Naive B cell (primary cell): ENCODE data around the gene CTNND2. TPM values are rescaled to one million over a fixed set of nuclear protein-coding genes. Genes with fewer than 3 reads are reported as not detected.
A peak's percentile ranks its signal among the peaks of the same experiment; 100 is the strongest.

Experiments
- ATAC-seq, 2 donors: fragments of 150-1000 bp; cut with Tn5 transposase; 2 replicates each; pipeline ENCODE4 v1.10.0; 2021; ENCODE audit warnings: low read depth in 2 of 2, mild to moderate bottlenecking in 2 of 2, moderate library complexity in 2 of 2
- DNase-seq: peaks from one replicate; pipeline ENCODE4 v3.0.0; 2022
- H3K27ac Mint-ChIP-seq, 6 donors: one replicate each; pipeline ENCODE4 v1.8.0; 2020 to 2022; ENCODE audit warnings: mild to moderate bottlenecking in 6 of 6, mixed read lengths in 6 of 6, moderate library complexity in 5 of 6, inconsistent platforms in 2 of 6
- H3K27me3 Mint-ChIP-seq, 3 donors: one replicate each; pipeline ENCODE4 v1.8.0; 2021 to 2022; ENCODE audit warnings: mixed read lengths in 3 of 3, mild to moderate bottlenecking in 1 of 3
- H3K36me3 Mint-ChIP-seq, 2 donors: one replicate each; pipeline ENCODE4 v1.8.0; 2020 to 2022; ENCODE audit warnings: mixed read lengths in 2 of 2, inconsistent platforms in 1 of 2, mild to moderate bottlenecking in 1 of 2
- H3K4me1 Mint-ChIP-seq, 3 donors: one replicate each; pipeline ENCODE4 v1.8.0; 2020 to 2022; ENCODE audit warnings: mixed read lengths in 3 of 3, inconsistent platforms in 1 of 3, mild to moderate bottlenecking in 1 of 3, moderate library complexity in 1 of 3
- H3K4me3 Mint-ChIP-seq, 8 donors: one replicate each; pipeline ENCODE4 v1.8.0; 2020 to 2022; ENCODE audit warnings: mild to moderate bottlenecking in 8 of 8, mixed read lengths in 8 of 8, moderate library complexity in 8 of 8, inconsistent platforms in 2 of 8
- H3K9me3 Mint-ChIP-seq, 7 donors: one replicate each; pipeline ENCODE4 v1.8.0; 2020 to 2022; ENCODE audit warnings: mixed read lengths in 7 of 7, mild to moderate bottlenecking in 5 of 7, inconsistent platforms in 2 of 7, moderate library complexity in 1 of 7
- polyA plus RNA-seq, 6 donors: library from polyadenylated mRNA; unstranded; fragments of 300-500 nt; fragmentation: Illumina TruSeq; gene quantifications; one replicate each; pipeline ENCODE4 v1.2.3, GENCODE V29; 2021; ENCODE audit warnings: low read depth in 6 of 6

CTNND2 gene
- polyA plus RNA-seq, 6 donors from 2014 or later: not detected

DNA sequence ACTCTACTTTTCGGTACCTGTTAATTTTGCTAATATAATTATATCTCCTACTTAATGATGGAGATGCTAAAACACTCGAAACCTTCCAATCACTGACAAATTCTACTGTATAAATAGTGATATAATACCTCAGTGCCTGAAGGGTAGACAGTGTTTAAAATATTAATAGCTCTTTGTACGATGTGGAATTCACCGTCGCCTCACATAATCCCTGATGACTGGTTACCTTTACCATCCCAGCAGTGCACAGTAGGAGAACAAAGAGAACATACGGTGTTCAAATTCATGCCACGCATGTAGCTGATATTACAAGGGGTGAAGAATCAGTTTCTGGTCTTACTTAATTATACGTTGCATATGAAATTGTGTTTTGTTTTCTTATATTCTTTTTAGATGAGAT, 506.7 kb downstream of the CTNND2 start:
- Mint-ChIP-seq H3K27me3 (peaks cover 0 to 4% (median 0%) of the 10 kb centered on the region in 3 donors), H3K4me1 (no peaks in the 10 kb centered on the region), H3K36me3 (no peaks in the 10 kb centered on the region), H3K9me3 (no peaks in the 10 kb centered on the region), H3K27ac (no peak overlapping the region), H3K4me3 (no peak overlapping the region)
- ATAC-seq (no peak), DNase-seq (no peak)

DNA sequence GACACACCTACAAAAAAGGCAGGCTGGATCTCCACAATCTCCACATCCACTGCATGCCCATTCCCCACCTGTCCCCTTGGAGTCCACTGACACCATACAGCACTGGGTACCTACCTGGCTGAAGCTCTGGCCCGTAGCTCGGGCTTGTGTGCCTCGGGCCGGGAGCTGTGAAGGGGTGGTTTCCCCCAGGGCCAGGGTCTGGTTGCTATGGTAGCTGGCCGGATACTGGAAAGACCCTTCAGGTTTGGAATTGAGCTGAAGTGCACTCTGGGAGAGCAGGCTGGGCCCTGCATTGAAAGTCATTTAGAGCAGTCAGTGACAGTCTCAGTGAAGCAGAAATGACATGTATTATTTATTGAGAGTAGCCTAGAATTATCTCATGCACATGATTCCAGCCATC, 507.3 kb downstream of the CTNND2 start:
- DNase-seq (no peak), ATAC-seq (no peak)
- Mint-ChIP-seq H3K4me3 (no peak overlapping the region), H3K27me3 (peaks cover 0 to 4% (median 0%) of the 10 kb centered on the region in 3 donors), H3K4me1 (no peaks in the 10 kb centered on the region), H3K27ac (no peak overlapping the region), H3K9me3 (no peaks in the 10 kb centered on the region), H3K36me3 (no peaks in the 10 kb centered on the region)

DNA sequence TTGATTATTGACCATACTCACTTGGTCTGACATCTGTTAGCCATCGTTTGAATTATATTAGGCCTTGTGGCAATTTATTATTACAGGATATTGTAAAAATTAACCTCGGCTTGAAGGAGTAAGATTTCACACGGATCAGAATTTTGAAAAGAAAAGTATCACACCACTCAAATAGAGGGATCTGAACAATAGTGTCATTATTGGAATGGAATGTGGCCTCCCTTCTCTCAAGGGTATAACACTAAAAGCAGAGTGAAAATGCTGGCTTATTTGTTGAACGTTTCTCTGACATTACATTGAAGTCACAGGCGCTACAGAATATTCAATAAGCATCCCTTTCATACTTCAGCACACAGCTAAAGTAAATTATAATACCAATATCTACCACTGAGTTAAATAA, 509.3 kb downstream of the CTNND2 start:
- ATAC-seq (no peak), DNase-seq (no peak)
- Mint-ChIP-seq H3K27me3 (peaks cover 0 to 9% (median 9%) of the 10 kb centered on the region in 3 donors), H3K9me3 (no peaks in the 10 kb centered on the region), H3K4me1 (no peaks in the 10 kb centered on the region), H3K4me3 (no peak overlapping the region), H3K36me3 (no peaks in the 10 kb centered on the region), H3K27ac (no peak overlapping the region)

DNA sequence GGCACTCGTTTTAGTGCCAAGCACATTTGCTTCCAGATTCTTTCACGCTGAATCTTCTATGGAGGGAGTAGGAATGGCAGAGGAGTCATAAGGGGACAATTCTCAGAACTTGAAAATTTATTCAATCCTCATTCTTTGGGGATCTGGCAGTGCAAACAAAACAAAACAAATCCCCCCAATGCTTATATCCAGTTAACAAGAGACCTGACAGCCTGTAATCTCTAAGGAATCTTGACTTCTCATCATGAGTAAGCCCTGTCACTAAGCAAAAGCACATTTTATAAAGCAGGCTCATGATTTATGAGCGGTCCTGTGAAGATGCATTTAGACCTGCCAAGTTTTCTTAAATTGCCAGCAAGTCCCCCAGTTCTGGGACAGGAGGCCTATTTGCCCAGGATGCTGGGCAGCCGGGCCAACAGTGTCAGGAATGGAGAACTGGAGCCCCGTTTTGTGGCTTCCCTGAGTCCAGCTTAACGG, 513.9 kb downstream of the CTNND2 start:
- Mint-ChIP-seq H3K27me3 (peaks cover 11 to 35% (median 26%) of the 10 kb centered on the region in 3 donors), H3K36me3 (no peaks in the 10 kb centered on the region), H3K4me3 (no peak overlapping the region), H3K4me1 (peaks cover 0 to 7% (median 0%) of the 10 kb centered on the region in 3 donors), H3K27ac (no peak overlapping the region), H3K9me3 (peaks cover 0 to 4% (median 0%) of the 10 kb centered on the region in 7 donors)
- DNase-seq (no peak), ATAC-seq (no peak)

DNA sequence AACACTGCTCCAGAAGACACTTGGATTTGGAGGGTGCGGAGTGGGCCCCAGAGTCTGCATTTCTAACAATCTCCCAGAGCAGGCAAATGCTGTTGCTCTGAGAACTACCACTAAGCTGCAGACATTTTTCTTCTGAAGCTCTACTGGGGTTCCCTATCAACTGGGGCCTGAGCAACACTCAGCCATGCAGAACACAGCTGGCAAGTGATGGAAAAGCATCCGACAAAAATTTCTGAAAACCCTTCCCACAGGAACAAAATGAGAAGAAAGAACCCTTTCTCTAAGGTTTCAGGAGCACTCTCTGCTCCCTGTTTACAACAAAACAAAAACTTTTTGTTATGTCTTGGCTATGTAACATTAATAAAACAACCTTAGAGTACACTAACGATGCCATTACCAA, 516.9 kb downstream of the CTNND2 start:
- Mint-ChIP-seq H3K27me3 (peaks cover 34 to 60% (median 35%) of the 10 kb centered on the region in 3 donors), H3K9me3 (peaks cover 0 to 4% (median 0%) of the 10 kb centered on the region in 7 donors), H3K4me1 (peaks cover 0 to 13% (median 7%) of the 10 kb centered on the region in 3 donors), H3K36me3 (peaks cover 0 to 8% of the 10 kb centered on the region in 2 donors), H3K4me3 (no peak overlapping the region), H3K27ac (no peak overlapping the region)
- ATAC-seq (no peak), DNase-seq (no peak)

DNA sequence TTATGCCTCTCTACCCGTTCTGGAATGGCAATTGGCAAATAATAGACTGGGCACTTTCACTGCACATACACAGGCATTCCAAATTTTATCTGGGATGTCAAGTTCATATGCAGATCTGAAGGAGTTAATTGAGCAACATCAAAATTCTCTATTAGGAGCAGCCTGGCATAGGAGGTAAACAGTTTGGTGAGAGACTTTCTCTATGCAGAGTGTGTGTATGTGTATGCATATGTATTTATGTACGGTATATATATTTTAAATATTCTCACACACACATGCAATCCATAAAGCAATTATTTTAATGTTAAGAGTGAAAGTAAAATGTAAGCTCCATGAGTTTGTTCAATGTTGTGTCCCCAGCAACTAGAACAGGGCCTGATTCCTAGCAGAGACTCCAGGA, 517.8 kb downstream of the CTNND2 start:
- Mint-ChIP-seq H3K4me3 (no peak overlapping the region), H3K36me3 (peaks cover 0 to 8% of the 10 kb centered on the region in 2 donors), H3K9me3 (peaks cover 0 to 6% (median 0%) of the 10 kb centered on the region in 7 donors), H3K4me1 (peaks cover 0 to 13% (median 7%) of the 10 kb centered on the region in 3 donors), H3K27ac (no peak overlapping the region), H3K27me3 (peaks cover 38 to 65% (median 41%) of the 10 kb centered on the region in 3 donors)
- no peak for DNase-seq
- no peak for ATAC-seq

DNA sequence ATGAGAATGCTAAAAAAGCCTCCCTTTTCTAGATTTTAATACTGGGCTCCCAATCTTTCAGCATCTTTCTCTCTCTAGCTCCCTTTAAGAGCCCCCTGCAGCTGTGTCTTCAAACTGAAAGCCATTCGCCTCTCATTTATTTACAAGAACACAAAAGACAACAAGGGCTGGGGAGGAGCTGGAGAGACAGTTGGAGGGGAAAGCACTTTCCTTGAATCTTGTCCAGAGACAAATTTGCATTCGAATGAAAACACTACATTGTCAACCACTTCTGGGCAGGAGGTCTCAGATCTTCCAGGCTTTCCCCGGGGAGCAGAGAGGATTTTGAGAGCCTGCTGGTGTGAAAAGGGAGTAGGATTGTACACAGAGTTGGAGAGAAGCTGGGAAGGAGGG, 518.3 kb downstream of the CTNND2 start:
- H3K36me3 Mint-ChIP-seq: peaks cover 0 to 8% of the 10 kb centered on the region in 2 donors
- no peak for ATAC-seq
- H3K4me3 Mint-ChIP-seq: peak overlapping the region in 1 of 8 donors; percentile 7
- H3K27ac Mint-ChIP-seq: no peak overlapping the region
- H3K4me1 Mint-ChIP-seq: peaks cover 0 to 13% (median 7%) of the 10 kb centered on the region in 3 donors
- H3K9me3 Mint-ChIP-seq: peaks cover 0 to 6% (median 0%) of the 10 kb centered on the region in 7 donors
- peaks cover 38 to 69% (median 46%) of the 10 kb centered on the region in 3 donors for H3K27me3 Mint-ChIP-seq
- DNase-seq: no peak

DNA sequence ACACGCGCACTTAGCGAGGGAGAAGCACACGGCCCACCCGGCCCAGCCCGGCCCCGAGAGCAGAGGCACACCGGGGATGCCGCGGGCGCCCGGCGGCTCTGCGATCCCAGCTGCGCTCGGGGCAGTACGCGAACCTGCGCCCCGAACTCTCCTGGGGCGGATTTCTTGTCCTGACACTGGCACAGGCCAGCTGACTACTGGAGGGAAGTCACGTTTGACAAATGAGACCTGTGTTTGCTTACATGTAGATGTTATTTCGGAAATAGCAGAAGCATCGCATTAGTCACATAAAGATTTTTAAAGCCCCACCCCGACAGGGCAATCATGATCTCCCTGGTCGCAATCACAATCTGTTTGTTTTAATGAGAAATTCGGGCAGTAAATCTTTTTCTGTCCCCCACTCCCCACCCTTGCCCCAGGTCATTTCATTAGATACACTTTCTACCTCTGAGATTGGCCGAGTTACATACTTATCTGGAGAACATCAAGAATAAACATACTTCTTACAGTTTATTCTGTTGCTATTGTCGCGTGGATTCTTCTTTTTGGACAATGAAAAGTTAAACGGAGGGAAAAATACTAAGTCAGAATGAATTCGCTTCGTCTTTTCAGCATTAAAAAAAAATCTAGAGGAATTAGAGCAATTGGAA, 518.9 kb downstream of the CTNND2 start:
- H3K4me3 Mint-ChIP-seq: peak overlapping the region in 1 of 8 donors; percentile 7

DNA sequence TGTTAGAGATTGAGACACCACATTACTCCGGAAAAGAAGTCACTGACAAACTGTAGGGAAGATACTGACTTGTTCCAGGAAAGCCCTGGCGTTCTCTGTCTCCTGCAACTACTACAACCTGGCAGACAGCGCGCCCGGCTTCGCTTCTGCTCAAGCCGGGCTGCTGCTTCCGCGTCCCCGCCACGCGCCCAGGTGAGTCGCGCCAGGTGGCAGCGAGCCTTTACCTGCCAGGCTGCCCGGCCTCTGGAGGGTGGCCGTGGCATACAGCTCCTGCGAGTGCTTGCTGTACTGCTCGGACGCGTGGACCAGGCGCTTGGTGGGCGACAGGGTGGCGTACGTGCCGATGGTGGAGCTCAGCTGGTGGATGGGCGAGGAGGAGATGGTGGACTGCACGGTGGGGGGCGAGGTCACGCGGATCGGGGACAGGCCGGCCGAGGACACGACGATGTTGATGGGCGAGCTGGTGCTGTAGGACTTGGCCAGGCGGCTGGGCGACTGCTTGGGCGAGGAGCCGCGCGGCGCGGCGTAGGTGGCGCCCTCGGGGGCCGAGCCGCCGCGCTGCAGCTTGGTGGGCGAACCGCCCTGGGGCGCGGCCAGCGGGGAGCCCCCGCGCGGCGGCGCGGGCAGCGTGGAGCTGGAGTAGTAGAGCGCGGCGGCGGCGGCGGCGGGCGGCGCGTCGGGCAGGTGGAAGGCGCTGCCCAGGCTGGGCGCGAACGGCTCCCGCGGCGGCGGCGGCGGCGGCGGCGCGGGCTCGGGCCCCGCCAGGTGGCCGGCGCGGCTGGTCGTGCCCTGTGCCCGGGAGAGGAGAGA, 519.6 kb downstream of the CTNND2 start:
- no peak for DNase-seq
- peaks cover 0 to 8% of the 10 kb centered on the region in 2 donors for H3K36me3 Mint-ChIP-seq
- H3K4me1 Mint-ChIP-seq: peaks cover 0 to 13% (median 7%) of the 10 kb centered on the region in 3 donors
- H3K4me3 Mint-ChIP-seq: peak overlapping the region in 3 of 8 donors; percentile 16 to 71 (median 27)
- ATAC-seq: no peak
- no peak overlapping the region for H3K27ac Mint-ChIP-seq
- H3K9me3 Mint-ChIP-seq: peaks cover 0 to 6% (median 0%) of the 10 kb centered on the region in 7 donors
- H3K27me3 Mint-ChIP-seq: peaks cover 33 to 70% (median 48%) of the 10 kb centered on the region in 3 donors

More for the DNA sequence above, 518.9 kb downstream of the CTNND2 start:
- peaks cover 38 to 71% (median 48%) of the 10 kb centered on the region in 3 donors for H3K27me3 Mint-ChIP-seq
- no peak for DNase-seq
- ATAC-seq: no peak
- H3K4me1 Mint-ChIP-seq: peaks cover 0 to 13% (median 7%) of the 10 kb centered on the region in 3 donors
- H3K36me3 Mint-ChIP-seq: peaks cover 0 to 8% of the 10 kb centered on the region in 2 donors
- no peak overlapping the region for H3K27ac Mint-ChIP-seq
- H3K9me3 Mint-ChIP-seq: peaks cover 0 to 6% (median 0%) of the 10 kb centered on the region in 7 donors

DNA sequence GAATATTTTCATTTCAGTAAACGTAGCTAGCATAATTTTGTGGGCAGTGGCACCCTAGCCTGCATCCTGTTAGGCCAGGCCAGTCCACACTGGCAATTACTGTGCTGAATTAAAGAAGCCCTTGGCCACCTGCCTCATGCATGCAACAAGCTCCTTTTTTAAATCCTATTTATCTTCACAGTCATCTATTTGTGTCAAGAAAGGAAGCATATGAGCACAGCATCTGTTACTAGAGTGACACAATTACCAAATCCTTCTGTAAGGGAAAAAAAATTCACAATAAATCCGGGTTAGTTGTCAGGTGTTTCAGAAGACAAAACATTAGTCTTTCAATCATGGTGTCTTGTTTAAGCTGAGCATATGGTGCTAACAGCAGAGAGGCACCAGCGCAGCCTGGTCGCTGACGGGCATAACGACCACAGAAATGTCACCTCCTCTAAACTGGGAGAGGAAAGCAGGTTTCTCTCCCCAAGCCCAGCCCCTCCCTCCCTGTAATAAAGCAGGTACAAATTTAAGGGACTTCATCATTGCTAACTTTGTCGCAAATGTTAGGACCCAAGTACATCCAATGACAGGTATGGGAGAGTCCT, 520.6 kb downstream of the CTNND2 start:
- Mint-ChIP-seq H3K27ac (no peak overlapping the region), H3K4me3 (peak overlapping the region in 1 of 8 donors; percentile 22), H3K36me3 (peaks cover 0 to 8% of the 10 kb centered on the region in 2 donors), H3K27me3 (peaks cover 29 to 65% (median 48%) of the 10 kb centered on the region in 3 donors), H3K9me3 (peaks cover 0 to 6% (median 0%) of the 10 kb centered on the region in 7 donors), H3K4me1 (peaks cover 0 to 13% (median 7%) of the 10 kb centered on the region in 3 donors)
- no peak for ATAC-seq
- no peak for DNase-seq

DNA sequence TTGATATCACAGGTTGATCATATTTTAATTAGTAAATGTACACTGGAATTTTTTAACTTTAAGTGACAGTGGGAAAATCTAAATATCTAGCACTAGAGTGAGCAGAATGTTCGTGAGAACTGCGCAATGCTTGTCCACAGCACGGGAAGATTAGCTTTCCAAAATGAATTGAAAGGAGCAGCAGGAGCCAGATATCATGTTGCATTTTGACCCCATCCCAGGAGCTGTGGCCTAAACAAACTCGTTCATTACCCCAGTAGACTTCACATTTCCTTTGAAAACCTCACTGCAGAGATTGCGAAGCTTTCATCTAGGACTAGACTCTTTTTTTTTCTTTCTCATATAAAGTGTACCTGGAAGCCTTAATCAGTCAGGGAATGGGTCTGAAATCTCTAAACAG, 525.8 kb downstream of the CTNND2 start:
- DNase-seq (no peak), ATAC-seq (no peak)
- Mint-ChIP-seq H3K36me3 (no peaks in the 10 kb centered on the region), H3K9me3 (peaks cover 0 to 6% (median 0%) of the 10 kb centered on the region in 7 donors), H3K27ac (no peak overlapping the region), H3K27me3 (peaks cover 12 to 43% (median 25%) of the 10 kb centered on the region in 3 donors), H3K4me3 (no peak overlapping the region), H3K4me1 (no peaks in the 10 kb centered on the region)

DNA sequence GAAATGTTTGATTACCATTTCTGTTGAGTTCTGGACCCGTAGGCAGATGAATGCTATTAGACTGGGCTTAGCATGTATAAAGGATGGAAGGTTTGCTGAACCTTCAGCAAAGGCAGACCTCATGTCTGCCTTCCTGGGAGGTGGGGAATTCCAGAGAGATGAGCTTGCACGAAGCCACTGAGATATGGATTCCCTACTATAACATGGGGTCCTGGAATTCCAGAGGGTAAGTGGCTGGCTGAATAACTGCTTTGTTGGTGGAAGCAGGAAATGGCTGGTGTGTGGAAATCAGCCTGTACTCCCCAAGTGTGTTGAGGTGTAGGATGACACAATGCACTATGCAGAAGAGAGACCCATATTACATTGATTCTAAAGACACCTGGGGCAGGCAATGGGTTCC, 526.4 kb downstream of the CTNND2 start:
- Mint-ChIP-seq H3K9me3 (peaks cover 0 to 6% (median 0%) of the 10 kb centered on the region in 7 donors), H3K27me3 (peaks cover 12 to 37% (median 19%) of the 10 kb centered on the region in 3 donors), H3K27ac (no peak overlapping the region), H3K36me3 (no peaks in the 10 kb centered on the region), H3K4me1 (no peaks in the 10 kb centered on the region), H3K4me3 (no peak overlapping the region)
- DNase-seq: no peak
- no peak for ATAC-seq

DNA sequence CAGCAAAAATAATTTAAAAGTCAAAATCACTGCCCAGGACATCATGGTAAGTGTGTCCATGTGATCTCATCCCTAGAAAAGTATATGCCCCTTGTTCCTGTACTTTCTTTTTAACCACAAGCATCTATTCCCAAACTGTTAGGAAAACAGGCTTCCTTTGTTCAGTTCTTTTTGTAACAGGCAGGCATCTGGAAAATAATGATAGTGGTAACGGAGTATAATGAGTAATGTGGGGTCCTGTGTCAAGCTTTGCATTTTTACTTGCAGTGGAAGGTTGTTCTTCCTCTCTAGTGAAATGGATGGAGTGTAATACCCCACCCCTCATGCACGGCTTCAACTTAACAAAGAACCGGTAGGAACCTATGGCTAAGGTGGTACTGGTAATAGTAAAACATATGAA, 532.1 kb downstream of the CTNND2 start:
- ATAC-seq (no peak), DNase-seq (no peak)
- Mint-ChIP-seq H3K27me3 (no peaks in the 10 kb centered on the region), H3K4me3 (no peak overlapping the region), H3K36me3 (no peaks in the 10 kb centered on the region), H3K27ac (no peak overlapping the region), H3K9me3 (peaks cover 0 to 2% (median 0%) of the 10 kb centered on the region in 7 donors), H3K4me1 (no peaks in the 10 kb centered on the region)
